Measurements from ENCODE around the gene BCAS3.

- TF ChIP-seq JUND (IDR thresholded peaks at IDR 0.05) = peak; percentile 99
- no peak for TF ChIP-seq ZBTB33 (IDR thresholded peaks at IDR 0.05; ENCODE audit: extremely low read depth, insufficient replicate concordance, low read length)
- no peak for TF ChIP-seq CTCF (IDR thresholded peaks at IDR 0.05 in 2 of 3, conservative IDR thresholded peaks at IDR 0.05 in 1 of 3; ENCODE audit: borderline replicate concordance in 1 of 3, insufficient read depth in 1 of 3, low read depth in 2 of 3, low read length in 2 of 3)
- TF ChIP-seq POLR2A (IDR thresholded peaks at IDR 0.05; ENCODE audit: borderline replicate concordance, extremely low read depth, insufficient read depth, insufficient read length) = no peak
- TF ChIP-seq EZH2 (IDR thresholded peaks at IDR 0.05) = no peak
- peak; percentile 83 for TF ChIP-seq CBX3 (IDR thresholded peaks at IDR 0.05; ENCODE audit: low read depth)
- TF ChIP-seq REST (IDR thresholded peaks at IDR 0.05; ENCODE audit: low read depth) = no peak
- TF ChIP-seq EGR1 (IDR thresholded peaks at IDR 0.05; ENCODE audit: low read depth) = peak; percentile 98
- TF ChIP-seq MAX (IDR thresholded peaks at IDR 0.05) = no peak; the same call in 1 of the 2 replicates
- no peak for TF ChIP-seq ZNF274 (IDR thresholded peaks at IDR 0.05; ENCODE audit: low read depth, low read length)
These were observed 660.5 kb downstream of the BCAS3 start for GRCh38 chr17:61338000-61338798.

All from HCT116 (cell line).